HG03039 (cell line): ENCODE results near the gene NUP98.

ENCODE experiments used
- ATAC-seq: cut with Tn5 transposase; IDR thresholded peaks from one replicate; pipeline ENCODE4 v1.9.1; 2021; ENCODE audit warnings: mild to moderate bottlenecking, moderate library complexity; ENCODE audit not compliant: unreplicated experiment

Gene NUP98

DNA sequence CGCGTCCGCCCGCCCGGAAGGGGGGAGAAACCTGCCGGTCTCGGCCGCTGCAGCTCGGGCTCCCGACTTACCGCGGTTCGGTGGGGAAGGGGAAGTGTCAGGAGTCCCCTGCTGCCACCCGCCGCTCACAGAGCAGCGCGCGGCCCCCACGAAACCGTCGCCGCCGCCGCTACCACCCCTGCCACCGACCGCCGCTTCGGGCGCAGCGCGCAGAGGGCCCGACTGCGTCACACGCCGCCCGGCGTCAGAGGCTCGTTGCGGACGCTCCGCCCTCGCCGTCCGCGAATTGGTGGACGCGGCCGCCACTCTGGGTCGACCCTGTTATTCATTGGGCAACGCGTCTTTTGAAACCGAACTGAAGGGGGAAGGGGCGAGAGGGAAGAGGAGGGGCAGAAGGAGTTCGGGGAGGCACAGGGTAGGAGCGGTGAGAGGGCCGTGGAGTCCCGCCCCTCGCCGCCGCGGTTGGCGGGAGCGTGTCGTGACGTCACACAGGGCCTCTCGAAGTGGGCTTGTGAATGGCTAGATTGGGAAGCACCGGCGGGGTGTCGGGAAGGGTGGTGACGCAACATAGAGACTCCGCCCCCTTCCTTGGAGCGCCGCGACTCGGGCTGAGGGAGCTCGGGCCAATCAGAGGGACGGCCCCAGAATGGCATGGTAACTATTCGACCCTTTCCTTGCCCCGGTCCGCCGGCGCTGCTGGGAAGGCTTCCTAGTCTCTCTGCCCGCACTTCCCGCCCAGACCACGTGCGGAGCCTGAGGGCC, at the start of gene NUP98:
NUP98 (minus strand) TSS at position 226 of the 762 bp plus-strand sequence. CDS start 15,437 bp downstream, outside the sequence.
- peak; percentile 97 for ATAC-seq

DNA sequence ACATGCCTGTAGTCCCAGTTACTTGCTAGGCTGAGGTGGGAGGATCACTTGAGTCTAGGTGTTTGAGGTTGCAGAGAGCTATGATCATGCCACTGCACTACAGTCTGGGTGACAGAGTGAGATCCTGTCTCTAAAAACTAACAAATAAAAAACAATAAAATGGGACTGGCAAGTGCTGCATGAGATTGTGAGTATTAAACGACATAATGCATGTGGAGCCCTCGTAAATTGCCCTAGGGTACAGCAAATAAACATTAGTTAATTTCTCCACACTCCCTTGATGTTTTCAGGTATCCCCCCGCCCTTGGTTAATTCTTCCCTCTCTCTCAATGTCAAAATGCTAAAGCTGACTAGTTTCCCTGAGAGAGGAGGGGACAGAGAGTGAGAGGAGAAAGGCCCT, 48.3 kb upstream of the NUP98 start:
- ATAC-seq = no peak

- no peak for ATAC-seq
Observed at GRCh38 chr11:3845246-3845645, 47.9 kb upstream of the NUP98 start.

DNA sequence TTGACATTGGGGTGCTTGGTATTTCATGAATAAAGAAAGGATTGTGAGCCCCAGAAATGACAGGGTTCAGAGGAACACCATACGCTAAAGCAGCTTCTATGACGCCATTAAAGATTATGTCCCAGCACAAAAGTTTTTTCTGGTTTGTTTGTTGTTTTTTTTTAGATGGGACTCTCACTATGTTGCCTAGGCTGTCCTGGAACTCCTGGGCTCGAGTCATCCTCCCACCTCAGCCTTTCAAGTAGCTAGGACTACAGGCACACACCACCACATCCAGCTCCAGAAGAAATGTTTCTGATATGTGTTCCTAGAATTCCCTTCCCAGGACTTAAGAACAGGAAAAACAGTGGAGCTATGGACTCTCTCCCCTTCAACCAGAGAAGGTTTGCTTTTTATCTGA, 46.0 kb upstream of the NUP98 start:
- ATAC-seq = no peak

- peak; percentile 51 for ATAC-seq
Observed at GRCh38 chr11:3841426-3842350, 44.3 kb upstream of the NUP98 start.

DNA sequence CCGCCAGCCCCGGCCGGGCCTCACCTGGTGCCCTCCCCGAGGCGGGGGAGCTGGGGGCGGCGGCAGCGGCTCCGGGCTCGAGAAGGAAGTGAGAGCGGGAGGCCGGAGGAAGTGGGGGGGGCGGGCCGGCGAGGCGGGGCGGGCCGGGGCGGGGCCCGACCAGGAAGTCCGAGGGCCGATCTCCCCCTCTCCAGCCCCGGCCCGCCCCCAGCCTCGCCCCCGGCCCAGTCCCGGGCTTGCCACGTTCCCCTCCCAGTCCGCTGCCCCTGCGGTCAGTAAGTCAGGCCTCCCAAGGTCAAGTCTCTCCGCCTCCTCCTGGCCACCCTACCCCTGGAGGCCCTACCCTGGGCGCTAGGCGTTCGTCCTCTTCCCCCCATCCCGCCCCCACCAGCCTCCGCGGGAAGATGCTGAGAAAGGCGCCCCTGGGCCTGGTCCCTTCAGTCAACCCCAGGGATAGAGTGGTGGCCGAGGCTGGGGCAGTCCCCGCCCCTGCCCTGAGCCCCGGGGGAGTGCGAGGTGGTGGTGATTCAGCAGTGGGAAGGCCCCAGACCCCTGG, 43.6 kb upstream of the NUP98 start, which contains the start of gene RHOG:
RHOG (minus strand) TSS at position 90 of the 556 bp plus-strand sequence. CDS start 12,821 bp downstream, outside the sequence.
- peak; percentile 45 for ATAC-seq

- ATAC-seq = no peak
Observed at GRCh38 chr11:3840004-3840869, 42.9 kb upstream of the NUP98 start.

DNA sequence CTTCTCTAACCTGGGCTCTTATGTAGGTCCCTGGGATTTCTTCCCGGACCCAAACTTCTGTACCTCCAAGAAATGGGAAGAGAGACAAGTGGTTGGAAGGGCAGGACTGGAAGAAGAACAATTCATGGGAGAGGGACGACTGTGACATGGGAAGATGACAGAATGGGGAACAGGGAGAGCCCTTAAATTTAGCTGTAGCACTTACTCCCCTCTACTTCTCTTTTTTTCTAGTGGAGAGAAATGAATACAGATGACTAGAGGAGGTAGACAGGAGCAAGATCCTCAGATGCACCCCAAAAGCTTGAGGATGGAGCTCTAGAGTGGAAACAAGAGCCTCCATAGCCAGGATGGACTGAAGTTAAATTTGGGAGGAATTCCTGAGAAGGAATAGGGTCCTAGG, 41.1 kb upstream of the NUP98 start:
- no peak for ATAC-seq

DNA sequence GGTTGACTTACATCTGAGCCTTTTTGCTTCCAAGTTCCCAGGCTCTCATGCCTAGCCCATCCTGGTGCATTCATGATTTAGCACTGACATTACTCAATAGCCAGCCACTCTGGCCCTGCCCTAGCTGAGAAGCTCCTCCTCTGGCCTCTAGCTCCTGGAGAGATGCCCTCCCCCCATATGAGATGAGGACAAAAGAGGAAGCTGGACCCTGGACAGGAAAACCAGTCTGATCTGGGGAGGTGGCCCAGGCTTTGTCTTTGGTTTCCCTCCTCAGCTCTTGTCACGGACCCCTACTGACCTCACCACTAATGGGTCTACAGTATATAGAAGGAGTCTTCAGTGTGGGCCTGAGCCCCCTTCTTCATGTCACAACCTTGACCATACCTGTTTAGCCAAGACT, 40.4 kb upstream of the NUP98 start:
- no peak for ATAC-seq

- ATAC-seq = no peak
Observed at GRCh38 chr11:3836903-3837302, 39.5 kb upstream of the NUP98 start.

GRCh38 chr11:3835751-3836150, 38.4 kb upstream of the NUP98 start:
- ATAC-seq = no peak

- ATAC-seq = no peak
Observed at GRCh38 chr11:3834664-3835461, 37.5 kb upstream of the NUP98 start.

GRCh38 chr11:3834349-3834663, 37.0 kb upstream of the NUP98 start:
- ATAC-seq = no peak

- no peak for ATAC-seq
Observed at GRCh38 chr11:3833449-3833848, 36.1 kb upstream of the NUP98 start.

DNA sequence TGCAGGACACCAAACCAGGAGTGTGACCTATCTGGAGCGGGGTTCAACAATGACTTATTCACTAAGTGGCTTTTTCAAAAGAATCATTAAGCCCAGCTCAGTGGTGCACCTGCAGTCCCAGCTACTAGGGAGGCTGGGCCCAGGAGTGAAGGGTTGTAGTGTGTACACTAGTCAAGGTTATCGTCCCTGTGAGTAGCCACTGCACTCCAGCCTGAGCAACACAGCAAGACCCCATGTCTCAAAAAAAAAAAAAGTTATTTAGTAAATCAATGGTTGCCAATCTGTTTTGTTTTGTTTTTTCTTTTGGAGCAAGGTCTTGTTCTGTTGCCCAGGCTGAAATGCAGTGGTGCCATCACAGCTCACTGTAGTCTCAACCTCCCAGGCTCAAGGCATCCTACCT, 35.5 kb upstream of the NUP98 start:
- ATAC-seq = no peak

GRCh38 chr11:3831378-3832239, 34.3 kb upstream of the NUP98 start:
- no peak for ATAC-seq

DNA sequence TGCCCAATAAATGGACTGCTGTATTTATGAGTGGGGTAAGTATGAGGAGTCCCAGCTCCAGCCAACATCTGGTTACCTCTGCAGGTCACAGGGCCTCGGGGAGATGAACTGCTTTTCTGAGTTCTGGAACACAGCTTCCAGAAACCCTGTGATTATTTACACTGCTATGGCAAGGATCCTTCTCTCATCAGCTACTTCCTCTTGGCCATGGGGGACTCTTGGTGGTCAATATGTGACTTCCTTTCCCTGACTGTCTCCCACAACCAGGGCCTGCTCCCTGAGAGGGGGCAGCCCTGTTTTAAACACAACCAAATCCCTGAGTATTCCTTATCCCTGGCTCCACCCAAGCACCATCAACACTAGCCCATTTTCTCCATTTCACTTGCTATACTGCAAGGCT, 33.4 kb upstream of the NUP98 start:
- ATAC-seq = no peak

DNA sequence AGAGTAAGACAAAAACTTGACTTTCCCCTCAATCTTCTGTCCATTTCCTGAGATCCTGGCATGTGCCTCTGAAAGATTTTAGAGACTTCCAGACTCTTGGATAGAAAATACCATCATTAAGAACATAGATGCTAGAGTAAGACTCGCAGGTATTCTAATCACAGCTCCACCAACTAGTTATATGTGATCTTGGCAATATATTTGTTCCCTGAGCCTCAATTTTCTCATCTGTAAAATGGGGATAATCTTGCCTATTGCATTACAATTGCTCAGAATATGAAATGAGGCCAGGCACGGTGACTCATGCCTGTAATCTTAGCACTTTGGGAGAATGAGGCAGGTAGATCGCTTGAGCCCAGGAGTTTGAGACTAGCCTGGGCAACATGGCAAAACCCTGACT, 32.7 kb upstream of the NUP98 start:
- no peak for ATAC-seq
